ENCODE data around the gene ZNF74.
A peak's percentile ranks its signal among the peaks of the same experiment; 100 is the strongest.

Gene ZNF74

GRCh38 chr22:20436307-20436767 is 42.4 kb downstream of the ZNF74 start:
- H3K27ac ChIP-seq: peak overlapping the region; percentile 79
- TF ChIP-seq, protein P1, sequence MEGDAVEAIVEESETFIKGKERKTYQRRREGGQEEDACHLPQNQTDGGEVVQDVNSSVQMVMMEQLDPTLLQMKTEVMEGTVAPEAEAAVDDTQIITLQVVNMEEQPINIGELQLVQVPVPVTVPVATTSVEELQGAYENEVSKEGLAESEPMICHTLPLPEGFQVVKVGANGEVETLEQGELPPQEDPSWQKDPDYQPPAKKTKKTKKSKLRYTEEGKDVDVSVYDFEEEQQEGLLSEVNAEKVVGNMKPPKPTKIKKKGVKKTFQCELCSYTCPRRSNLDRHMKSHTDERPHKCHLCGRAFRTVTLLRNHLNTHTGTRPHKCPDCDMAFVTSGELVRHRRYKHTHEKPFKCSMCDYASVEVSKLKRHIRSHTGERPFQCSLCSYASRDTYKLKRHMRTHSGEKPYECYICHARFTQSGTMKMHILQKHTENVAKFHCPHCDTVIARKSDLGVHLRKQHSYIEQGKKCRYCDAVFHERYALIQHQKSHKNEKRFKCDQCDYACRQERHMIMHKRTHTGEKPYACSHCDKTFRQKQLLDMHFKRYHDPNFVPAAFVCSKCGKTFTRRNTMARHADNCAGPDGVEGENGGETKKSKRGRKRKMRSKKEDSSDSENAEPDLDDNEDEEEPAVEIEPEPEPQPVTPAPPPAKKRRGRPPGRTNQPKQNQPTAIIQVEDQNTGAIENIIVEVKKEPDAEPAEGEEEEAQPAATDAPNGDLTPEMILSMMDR (conservative IDR thresholded peaks at IDR 0.05): no peak

DNA sequence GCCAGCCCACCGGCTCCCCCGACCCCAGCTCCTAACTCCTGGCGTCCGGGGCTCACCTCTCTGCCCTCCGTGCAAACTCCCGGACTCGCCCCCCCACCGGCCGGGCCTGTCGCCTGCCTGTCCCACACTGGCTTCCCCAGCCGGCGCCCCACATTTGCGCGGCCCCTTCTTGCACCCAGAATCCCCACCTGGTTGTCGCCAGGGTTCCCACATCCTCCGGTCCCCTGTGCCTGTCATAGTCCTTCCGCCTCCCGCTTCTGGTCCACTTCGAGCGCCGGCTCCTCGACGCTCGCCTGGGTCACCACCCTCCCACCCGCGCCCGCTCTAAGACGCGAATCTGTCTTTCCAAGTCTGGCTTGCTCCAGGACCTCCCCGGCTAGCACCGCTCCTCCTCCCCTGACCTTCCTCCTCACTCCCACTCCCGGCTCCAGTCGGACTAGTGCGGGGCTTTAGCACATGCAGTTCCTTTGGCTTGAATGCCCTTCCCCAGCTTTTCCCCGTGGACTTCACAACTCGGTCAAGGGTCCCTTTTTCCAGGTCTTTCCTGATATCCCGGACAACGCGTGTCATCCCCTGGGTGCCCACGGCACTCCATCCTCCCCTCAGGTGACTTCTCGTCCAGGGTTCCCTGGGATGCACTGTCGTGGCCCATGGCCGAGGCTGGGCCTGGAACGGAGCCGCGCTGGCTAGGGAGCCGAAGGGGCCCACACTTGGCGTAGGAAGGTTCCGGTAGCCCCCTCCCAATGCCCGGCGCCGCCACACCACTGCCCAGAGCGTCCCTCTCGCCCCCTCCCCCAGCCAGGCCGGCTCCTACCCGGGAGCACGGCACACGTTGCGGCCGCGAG is 43.0 kb downstream of the ZNF74 start:
- peak overlapping the region; percentile 79 for H3K27ac ChIP-seq
- TF ChIP-seq, protein P1 (conservative IDR thresholded peaks at IDR 0.05): no peak

- peak within 1 kb of the TSS; percentile 79 for H3K27ac ChIP-seq
- TF ChIP-seq, protein P1 (conservative IDR thresholded peaks at IDR 0.05): no peak
Observed at GRCh38 chr22:20437613-20438426, 43.9 kb downstream of the ZNF74 start, which contains the start of gene SCARF2. SCARF2 (minus strand) TSS chr22:20437825; CDS start chr22:20437754, 71 bp downstream.

GRCh38 chr22:20438427-20438677 is 44.4 kb downstream of the ZNF74 start:
- H3K27ac ChIP-seq: peak overlapping the region; percentile 79

GRCh38 chr22:20438678-20439492 is 44.9 kb downstream of the ZNF74 start:
- TF ChIP-seq, protein P1 (conservative IDR thresholded peaks at IDR 0.05): peak; percentile 22; the same call in 1 of the 2 replicates
- peak overlapping the region; percentile 79 for H3K27ac ChIP-seq

More at GRCh38 chr22:20438427-20438677, 44.4 kb downstream of the ZNF74 start:
- TF ChIP-seq, protein P1 (conservative IDR thresholded peaks at IDR 0.05): no peak

- TF ChIP-seq, protein P1 (conservative IDR thresholded peaks at IDR 0.05): no peak
- H3K27ac ChIP-seq: no peak overlapping the region
Observed at GRCh38 chr22:20439556-20439927, 45.6 kb downstream of the ZNF74 start.
